Adrenal gland (tissue), 5 donors: ENCODE results near the gene GPR158.

Experiments
- POLR2A ChIP-seq, 2 donors: fragments of 450-650 bp; IDR thresholded peaks; one replicate each; pipeline ENCODE4 v1.6.1; 2017; ENCODE audit warnings: antibody characterized with exemption in 2 of 2, mild to moderate bottlenecking in 2 of 2, moderate library complexity in 1 of 2
- TF ChIP-seq, protein P1 (sequence below), 6 experiments: fragments of 450-650 bp in 4 of 6; fragments of 200-600 bp in 2 of 6; sonication (generic) in 1 of 6; IDR thresholded peaks; 1 replicate in 5 of 6; 2 replicates in 1 of 6; pipeline versions ENCODE4 v1.5.1 to v1.8.0; 2016 to 2021; ENCODE audit warnings: antibody characterized with exemption in 6 of 6, mild to moderate bottlenecking in 2 of 6, moderate library complexity in 1 of 6
- donor health status: DM: no; HTN: no; CAD: no.

DNA sequence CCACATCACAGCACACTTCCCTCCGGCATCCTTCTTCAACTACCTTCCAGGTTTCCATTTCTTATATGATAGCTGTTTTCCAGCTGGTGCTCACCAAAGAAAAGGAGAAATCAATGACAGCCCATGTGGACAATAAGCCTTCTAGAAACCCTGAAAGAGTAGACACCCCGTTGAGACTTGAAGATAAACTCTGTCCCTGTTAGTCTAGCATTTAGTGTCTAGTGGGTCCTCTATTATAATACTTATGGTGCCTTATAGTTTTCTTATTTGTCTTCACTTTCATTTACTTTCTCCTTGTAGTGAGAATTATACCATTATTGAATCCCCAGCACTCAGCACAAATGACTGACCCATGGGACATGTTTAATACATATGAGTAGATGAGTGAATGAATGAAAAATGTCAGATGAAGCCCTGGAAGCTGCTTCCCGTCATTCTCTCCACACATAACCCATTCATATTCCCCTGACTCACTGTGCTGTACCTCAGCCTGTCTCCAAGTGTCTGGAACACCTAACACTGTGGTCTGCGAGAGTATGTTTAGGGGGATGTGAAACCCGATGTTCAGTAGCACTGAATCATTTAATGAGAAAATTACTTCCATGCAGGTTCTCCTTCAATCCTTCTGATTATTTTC is 377.6 kb downstream of the GPR158 start:
- TF ChIP-seq, protein P1, sequence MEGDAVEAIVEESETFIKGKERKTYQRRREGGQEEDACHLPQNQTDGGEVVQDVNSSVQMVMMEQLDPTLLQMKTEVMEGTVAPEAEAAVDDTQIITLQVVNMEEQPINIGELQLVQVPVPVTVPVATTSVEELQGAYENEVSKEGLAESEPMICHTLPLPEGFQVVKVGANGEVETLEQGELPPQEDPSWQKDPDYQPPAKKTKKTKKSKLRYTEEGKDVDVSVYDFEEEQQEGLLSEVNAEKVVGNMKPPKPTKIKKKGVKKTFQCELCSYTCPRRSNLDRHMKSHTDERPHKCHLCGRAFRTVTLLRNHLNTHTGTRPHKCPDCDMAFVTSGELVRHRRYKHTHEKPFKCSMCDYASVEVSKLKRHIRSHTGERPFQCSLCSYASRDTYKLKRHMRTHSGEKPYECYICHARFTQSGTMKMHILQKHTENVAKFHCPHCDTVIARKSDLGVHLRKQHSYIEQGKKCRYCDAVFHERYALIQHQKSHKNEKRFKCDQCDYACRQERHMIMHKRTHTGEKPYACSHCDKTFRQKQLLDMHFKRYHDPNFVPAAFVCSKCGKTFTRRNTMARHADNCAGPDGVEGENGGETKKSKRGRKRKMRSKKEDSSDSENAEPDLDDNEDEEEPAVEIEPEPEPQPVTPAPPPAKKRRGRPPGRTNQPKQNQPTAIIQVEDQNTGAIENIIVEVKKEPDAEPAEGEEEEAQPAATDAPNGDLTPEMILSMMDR (IDR thresholded peaks at IDR 0.05): no peak
- no peak for TF ChIP-seq POLR2A (IDR thresholded peaks at IDR 0.05)
